Non-pigmented ciliary epithelial cell (primary cell): ENCODE data around the gene USP4.
"Not testable (repeated sequence)": the region's sequence is repeated elsewhere in the genome, so short reads cannot be mapped to it uniquely, and the experiment has no call there.

Experiments
- DNase-seq: peaks from one replicate; pipeline ENCODE4 v3.0.0-alpha.2; 2010; ENCODE audit warnings: low read depth

USP4 gene

GRCh38 chr3:49253512-49253911, 86.3 kb downstream of the USP4 start:
- no peak for DNase-seq

GRCh38 chr3:49248840-49249227, 91.0 kb downstream of the USP4 start:
- no peak for DNase-seq

- DNase-seq: no peak
Measured at GRCh38 chr3:49244581-49245205, 95.2 kb downstream of the USP4 start.

- not testable (repeated sequence) for DNase-seq
Measured at GRCh38 chr3:49240091-49240490, 99.8 kb downstream of the USP4 start.

- no peak for DNase-seq
Measured at GRCh38 chr3:49238274-49239127, 101.4 kb downstream of the USP4 start.

DNA sequence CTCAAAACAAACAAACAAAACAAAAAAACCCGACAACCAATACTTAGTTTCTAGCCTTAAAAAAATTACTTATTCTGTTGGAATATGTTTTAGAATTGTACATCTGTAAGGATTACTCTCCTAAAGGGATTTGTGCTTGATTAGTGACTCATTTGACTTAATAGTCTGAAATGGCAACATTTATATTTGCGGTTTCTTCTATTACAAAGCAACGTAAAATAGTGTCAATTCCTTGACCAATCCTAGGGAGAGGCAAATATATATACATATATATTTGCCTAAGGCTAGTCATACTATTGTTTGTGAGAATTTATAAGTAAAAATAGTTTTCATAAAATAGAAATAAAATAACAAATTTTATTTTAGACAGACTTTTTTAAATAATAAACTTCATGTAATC, 102.5 kb downstream of the USP4 start:
- DNase-seq: no peak

GRCh38 chr3:49236226-49236625, 103.6 kb downstream of the USP4 start:
- DNase-seq: no peak

- DNase-seq: not testable (repeated sequence)
Measured at GRCh38 chr3:49228817-49229216, 111.0 kb downstream of the USP4 start.
